ENCODE measurements around the gene IRF2. TPM values are rescaled to one million over a fixed set of nuclear protein-coding genes. Genes with fewer than 3 reads are reported as not detected.

IRF2 gene
- polyA plus RNA-seq, 1 experiment: 28.7 TPM

DNA sequence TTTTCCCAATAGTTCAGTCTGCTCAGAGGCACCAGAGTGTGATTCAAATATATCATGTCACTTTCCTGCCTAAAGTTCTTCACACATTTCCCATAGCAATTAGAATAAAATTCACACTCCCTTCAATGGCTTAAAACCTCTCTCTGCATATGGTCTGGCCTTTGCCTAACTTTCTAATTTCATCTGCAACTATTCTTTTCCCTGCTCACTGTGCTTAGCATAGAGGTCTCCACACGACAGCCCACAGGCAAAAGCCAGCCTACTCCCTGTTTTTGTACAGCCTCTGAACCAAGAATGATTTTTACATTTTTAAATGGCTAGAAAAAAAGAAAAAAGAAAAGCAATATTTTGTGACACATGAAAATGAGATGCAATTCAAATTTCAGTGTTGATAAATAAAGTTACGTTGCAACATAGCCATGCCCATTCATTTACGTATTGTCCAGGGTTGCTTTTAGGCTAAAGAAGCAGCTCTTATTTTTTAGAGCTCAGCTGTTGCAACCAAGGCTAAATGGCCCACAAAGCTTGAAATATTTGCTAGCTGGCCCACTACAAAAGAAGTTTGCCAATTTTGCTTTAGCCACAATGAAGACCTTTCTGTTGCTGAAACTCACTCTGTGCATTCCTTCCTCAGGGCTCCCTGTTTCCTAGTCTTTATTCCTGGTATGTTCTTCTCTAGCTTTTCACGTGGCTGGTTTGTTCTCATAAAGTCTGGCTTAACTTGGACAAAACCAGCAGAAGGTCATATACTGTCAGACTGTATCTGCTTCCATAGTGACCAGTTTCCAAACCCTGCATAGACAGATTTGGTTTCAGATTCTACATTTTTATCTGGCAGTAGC, 26.6 kb upstream of the IRF2 start:
- no peak for DNase-seq (ENCODE audit: low read depth)
- ChIA-PET POLR2A (no interaction called here), CTCF (interaction anchor here (0.5 to 0.8 kb wide), 2 partner anchors 12 kb away, joined by 3 read pairs; no protein-coding TSS in a partner anchor)
- TF ChIP-seq, protein P1, sequence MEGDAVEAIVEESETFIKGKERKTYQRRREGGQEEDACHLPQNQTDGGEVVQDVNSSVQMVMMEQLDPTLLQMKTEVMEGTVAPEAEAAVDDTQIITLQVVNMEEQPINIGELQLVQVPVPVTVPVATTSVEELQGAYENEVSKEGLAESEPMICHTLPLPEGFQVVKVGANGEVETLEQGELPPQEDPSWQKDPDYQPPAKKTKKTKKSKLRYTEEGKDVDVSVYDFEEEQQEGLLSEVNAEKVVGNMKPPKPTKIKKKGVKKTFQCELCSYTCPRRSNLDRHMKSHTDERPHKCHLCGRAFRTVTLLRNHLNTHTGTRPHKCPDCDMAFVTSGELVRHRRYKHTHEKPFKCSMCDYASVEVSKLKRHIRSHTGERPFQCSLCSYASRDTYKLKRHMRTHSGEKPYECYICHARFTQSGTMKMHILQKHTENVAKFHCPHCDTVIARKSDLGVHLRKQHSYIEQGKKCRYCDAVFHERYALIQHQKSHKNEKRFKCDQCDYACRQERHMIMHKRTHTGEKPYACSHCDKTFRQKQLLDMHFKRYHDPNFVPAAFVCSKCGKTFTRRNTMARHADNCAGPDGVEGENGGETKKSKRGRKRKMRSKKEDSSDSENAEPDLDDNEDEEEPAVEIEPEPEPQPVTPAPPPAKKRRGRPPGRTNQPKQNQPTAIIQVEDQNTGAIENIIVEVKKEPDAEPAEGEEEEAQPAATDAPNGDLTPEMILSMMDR (IDR thresholded peaks at IDR 0.05; ENCODE audit: insufficient read depth, low read depth, low read length): no peak
- Histone ChIP-seq H3K4me3 (ENCODE audit: low read depth, low read length) (no peak overlapping the region), H3K27me3 (ENCODE audit: control insufficient read depth, insufficient read depth, low read length) (no peaks in the 10 kb centered on the region), H3K36me3 (ENCODE audit: control insufficient read depth, insufficient read depth, low read length) (no peaks in the 10 kb centered on the region)

DNA sequence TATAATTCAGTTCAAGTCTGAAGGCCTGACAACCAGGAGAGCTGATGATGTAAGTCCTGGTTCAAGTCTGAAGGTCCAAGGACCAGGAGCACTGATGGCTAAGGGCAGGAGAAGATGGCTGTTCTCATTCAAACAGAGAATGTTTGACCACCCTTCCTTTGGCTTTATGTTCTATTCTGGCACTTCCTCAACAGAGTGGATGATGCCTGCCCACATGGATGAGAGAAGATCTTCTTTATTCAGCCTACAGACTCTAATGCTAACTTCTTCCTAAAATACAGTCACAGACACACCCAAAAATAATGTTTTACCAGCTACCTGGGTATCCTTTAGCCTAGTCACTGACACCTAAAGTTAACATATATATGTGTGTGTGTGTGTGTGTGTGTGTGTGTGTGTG, 25.6 kb upstream of the IRF2 start:
- no peak overlapping the region for H3K4me3 ChIP-seq (ENCODE audit: low read depth, low read length)
- TF ChIP-seq, protein P1 (IDR thresholded peaks at IDR 0.05; ENCODE audit: insufficient read depth, low read depth, low read length): no peak
- DNase-seq (ENCODE audit: low read depth): no peak
- CTCF ChIA-PET: interaction anchor here (0.9 to 1.3 kb wide), 2 partner anchors 10 to 17 kb away, joined by 3 read pairs; no protein-coding TSS in a partner anchor
- POLR2A ChIA-PET: no interaction called here
- no peaks in the 10 kb centered on the region for H3K36me3 ChIP-seq (ENCODE audit: control insufficient read depth, insufficient read depth, low read length)
- no peaks in the 10 kb centered on the region for H3K27me3 ChIP-seq (ENCODE audit: control insufficient read depth, insufficient read depth, low read length)

- POLR2A ChIA-PET: no interaction called here
- CTCF ChIA-PET: no interaction called here
- no peaks in the 10 kb centered on the region for H3K27me3 ChIP-seq (ENCODE audit: control insufficient read depth, insufficient read depth, low read length)
- H3K4me3 ChIP-seq (ENCODE audit: low read depth, low read length): no peak overlapping the region
- DNase-seq (ENCODE audit: low read depth): no peak
- TF ChIP-seq, protein P1 (IDR thresholded peaks at IDR 0.05; ENCODE audit: insufficient read depth, low read depth, low read length): no peak
- H3K36me3 ChIP-seq (ENCODE audit: control insufficient read depth, insufficient read depth, low read length): no peaks in the 10 kb centered on the region
Measured at GRCh38 chr4:184498598-184498997, 24.2 kb upstream of the IRF2 start.

DNA sequence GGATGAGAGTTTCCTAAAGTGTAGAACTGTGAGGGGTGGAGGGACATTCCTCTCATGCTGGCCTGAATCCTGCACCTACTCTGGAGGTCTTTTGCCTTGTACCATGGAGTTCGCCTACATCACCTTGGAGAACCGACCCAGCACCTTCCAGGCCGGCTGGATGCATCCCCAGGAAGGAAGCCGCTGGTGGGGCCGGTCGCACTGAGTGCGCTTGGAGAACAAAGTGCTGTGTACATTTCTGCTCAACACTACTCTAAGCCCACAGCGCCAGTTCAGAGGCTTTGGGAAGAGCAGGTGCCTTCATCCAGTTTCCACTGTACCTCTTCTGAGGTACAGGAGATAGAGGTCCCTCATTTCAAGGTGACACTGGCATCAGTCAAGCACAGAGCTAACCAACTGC, 15.4 kb upstream of the IRF2 start:
- TF ChIP-seq, protein P1 (IDR thresholded peaks at IDR 0.05; ENCODE audit: insufficient read depth, low read depth, low read length): no peak
- no peak overlapping the region for H3K4me3 ChIP-seq (ENCODE audit: low read depth, low read length)
- H3K27me3 ChIP-seq (ENCODE audit: control insufficient read depth, insufficient read depth, low read length): 0 out of 2 replicates have a peak, but pooled peaks cover 2% of the 10 kb centered on the region
- H3K36me3 ChIP-seq (ENCODE audit: control insufficient read depth, insufficient read depth, low read length): no peaks in the 10 kb centered on the region
- ChIA-PET CTCF (no interaction called here), POLR2A (no interaction called here)
- DNase-seq (ENCODE audit: low read depth): no peak

GRCh38 chr4:184487503-184487902, 13.2 kb upstream of the IRF2 start:
- Histone ChIP-seq H3K27me3 (ENCODE audit: control insufficient read depth, insufficient read depth, low read length) (0 out of 2 replicates have a peak, but pooled peaks cover 2% of the 10 kb centered on the region), H3K36me3 (ENCODE audit: control insufficient read depth, insufficient read depth, low read length) (no peaks in the 10 kb centered on the region), H3K4me3 (ENCODE audit: low read depth, low read length) (no peak overlapping the region)
- no peak for DNase-seq (ENCODE audit: low read depth)
- ChIA-PET CTCF (no interaction called here), POLR2A (no interaction called here)
- TF ChIP-seq, protein P1 (IDR thresholded peaks at IDR 0.05; ENCODE audit: insufficient read depth, low read depth, low read length): no peak

Data from BJ (cell line).